ENCODE results near the gene MED27.

MED27 gene

GRCh38 chr9:132043708-132044107, 36.0 kb downstream of the MED27 start:
- no peak for DNase-seq (ENCODE audit: low read depth, low spot score)

GRCh38 chr9:132042324-132042723, 37.3 kb downstream of the MED27 start:
- peak; percentile 50 for DNase-seq (ENCODE audit: low read depth, low spot score)

GRCh38 chr9:132041798-132042197, 37.9 kb downstream of the MED27 start:
- no peak for DNase-seq (ENCODE audit: low read depth, low spot score)

GRCh38 chr9:132040808-132041207, 38.9 kb downstream of the MED27 start:
- no peak for DNase-seq (ENCODE audit: low read depth, low spot score)

GRCh38 chr9:132040246-132040645, 39.4 kb downstream of the MED27 start:
- no peak for DNase-seq (ENCODE audit: low read depth, low spot score)

GRCh38 chr9:132039284-132039683, 40.4 kb downstream of the MED27 start:
- DNase-seq (ENCODE audit: low read depth, low spot score), result no peak

GRCh38 chr9:132037458-132037857, 42.2 kb downstream of the MED27 start:
- no peak for DNase-seq (ENCODE audit: low read depth, low spot score)

GRCh38 chr9:132036521-132036920, 43.1 kb downstream of the MED27 start:
- DNase-seq (ENCODE audit: low read depth, low spot score), result no peak

- no peak for DNase-seq (ENCODE audit: low read depth, low spot score)
These were observed 44.0 kb downstream of the MED27 start for GRCh38 chr9:132035679-132036078.

- no peak for DNase-seq (ENCODE audit: low read depth, low spot score)
These were observed 47.3 kb downstream of the MED27 start for GRCh38 chr9:132032238-132032950.

GRCh38 chr9:132031467-132032237, 48.0 kb downstream of the MED27 start:
- no peak for DNase-seq (ENCODE audit: low read depth, low spot score)

GRCh38 chr9:132030626-132031325, 48.9 kb downstream of the MED27 start:
- DNase-seq (ENCODE audit: low read depth, low spot score), result no peak

- DNase-seq (ENCODE audit: low read depth, low spot score), result no peak
These were observed 51.7 kb downstream of the MED27 start for GRCh38 chr9:132027752-132028663.

- DNase-seq (ENCODE audit: low read depth, low spot score), result no peak
These were observed 52.6 kb downstream of the MED27 start for GRCh38 chr9:132026932-132027585.

GRCh38 chr9:132025766-132026165, 53.9 kb downstream of the MED27 start:
- no peak for DNase-seq (ENCODE audit: low read depth, low spot score)

GRCh38 chr9:132024589-132024988, 55.1 kb downstream of the MED27 start:
- no peak for DNase-seq (ENCODE audit: low read depth, low spot score)

- no peak for DNase-seq (ENCODE audit: low read depth, low spot score)
These were observed 56.1 kb downstream of the MED27 start for GRCh38 chr9:132023419-132024180.

- no peak for DNase-seq (ENCODE audit: low read depth, low spot score)
These were observed 58.7 kb downstream of the MED27 start for GRCh38 chr9:132020820-132021510.

- no peak for DNase-seq (ENCODE audit: low read depth, low spot score)
These were observed 59.4 kb downstream of the MED27 start for GRCh38 chr9:132020272-132020671.

- DNase-seq (ENCODE audit: low read depth, low spot score), result no peak
These were observed 60.0 kb downstream of the MED27 start for GRCh38 chr9:132019702-132020101.
